Left lobe of liver (tissue), 2 donors: ENCODE data around the gene RAPGEF5. TPM values are rescaled to one million over a fixed set of nuclear protein-coding genes. Genes with fewer than 3 reads are reported as not detected.
A peak's percentile ranks its signal among the peaks of the same experiment; 100 is the strongest.

Source experiments
- ATAC-seq: fragments of 200-7000 bp; cut with Tn5 transposase; one replicate; pipeline ENCODE4 v1.9.1; 2020; ENCODE audit warnings: mild to moderate bottlenecking, moderate library complexity
- DNase-seq: peaks from one replicate; pipeline ENCODE4 v3.0.0-alpha.2; 2020; ENCODE audit warnings: low spot score
- total RNA-seq: library from RNA; stranded (reverse); gene quantifications from one replicate; pipeline ENCODE4 v1.2.1, GENCODE V29; 2021
- donor health status: DM: no; HTN: no; CAD: no; lungs with moderate emphysema.
- donor health status: DM: no; HTN: yes; CAD: no.

The RAPGEF5 gene
- total RNA-seq, 1 donor from 2014 or later: 21.2 TPM

- peak; percentile 96 for ATAC-seq
- peak; percentile 52 for DNase-seq
Observed at GRCh38 chr7:22378199-22378980, 21.4 kb upstream of the RAPGEF5 start.

GRCh38 chr7:22377703-22378102, 20.7 kb upstream of the RAPGEF5 start:
- no peak for DNase-seq
- peak; percentile 42 for ATAC-seq

- no peak for DNase-seq
- ATAC-seq: no peak
Observed at GRCh38 chr7:22375359-22376048, 18.6 kb upstream of the RAPGEF5 start.

- no peak for ATAC-seq
- no peak for DNase-seq
Observed at GRCh38 chr7:22373911-22374310, 17.0 kb upstream of the RAPGEF5 start.

GRCh38 chr7:22373388-22373787, 16.4 kb upstream of the RAPGEF5 start:
- ATAC-seq: no peak
- no peak for DNase-seq

GRCh38 chr7:22372863-22373262, 15.9 kb upstream of the RAPGEF5 start:
- no peak for ATAC-seq
- no peak for DNase-seq

GRCh38 chr7:22371878-22372277, 14.9 kb upstream of the RAPGEF5 start:
- ATAC-seq (no peak), DNase-seq (no peak)

- DNase-seq: no peak
- no peak for ATAC-seq
Observed at GRCh38 chr7:22364900-22365299, 7.9 kb upstream of the RAPGEF5 start.

- ATAC-seq (no peak), DNase-seq (no peak)
Observed at GRCh38 chr7:22363756-22364422, 6.9 kb upstream of the RAPGEF5 start.

GRCh38 chr7:22361795-22362194, 4.8 kb upstream of the RAPGEF5 start:
- ATAC-seq (peak; percentile 47), DNase-seq (peak; percentile 86)

GRCh38 chr7:22361320-22361719, 4.4 kb upstream of the RAPGEF5 start:
- ATAC-seq: no peak
- no peak for DNase-seq

GRCh38 chr7:22358820-22359697, 2.1 kb upstream of the RAPGEF5 start:
- DNase-seq: no peak
- ATAC-seq: peak; percentile 62

- peak; percentile 49 for ATAC-seq
Observed at GRCh38 chr7:22357311-22358175, 589 bp upstream of the RAPGEF5 start.

GRCh38 chr7:22356010-22356691, 803 bp downstream of the RAPGEF5 start:
- ATAC-seq (peak; percentile 7), DNase-seq (no peak)

More at GRCh38 chr7:22357311-22358175, 589 bp upstream of the RAPGEF5 start:
- DNase-seq: no peak

GRCh38 chr7:22355620-22356009, 1.3 kb downstream of the RAPGEF5 start:
- no peak for DNase-seq
- ATAC-seq: no peak

GRCh38 chr7:22354462-22354861, 2.5 kb downstream of the RAPGEF5 start:
- ATAC-seq (no peak), DNase-seq (no peak)

GRCh38 chr7:22352887-22353286, 4.1 kb downstream of the RAPGEF5 start:
- ATAC-seq: no peak
- no peak for DNase-seq

GRCh38 chr7:22351878-22352277, 5.1 kb downstream of the RAPGEF5 start:
- ATAC-seq (no peak), DNase-seq (no peak)

GRCh38 chr7:22351329-22351692, 5.6 kb downstream of the RAPGEF5 start:
- ATAC-seq (peak; percentile 61), DNase-seq (no peak)
